Measurements from ENCODE around the gene ZNF385B. TPM values are rescaled to one million over a fixed set of nuclear protein-coding genes. Genes with fewer than 3 reads are reported as not detected.

Gene ZNF385B
- polyA plus RNA-seq, 3 donors, result 10.1 to 13.9 (median 12.1) TPM

DNA sequence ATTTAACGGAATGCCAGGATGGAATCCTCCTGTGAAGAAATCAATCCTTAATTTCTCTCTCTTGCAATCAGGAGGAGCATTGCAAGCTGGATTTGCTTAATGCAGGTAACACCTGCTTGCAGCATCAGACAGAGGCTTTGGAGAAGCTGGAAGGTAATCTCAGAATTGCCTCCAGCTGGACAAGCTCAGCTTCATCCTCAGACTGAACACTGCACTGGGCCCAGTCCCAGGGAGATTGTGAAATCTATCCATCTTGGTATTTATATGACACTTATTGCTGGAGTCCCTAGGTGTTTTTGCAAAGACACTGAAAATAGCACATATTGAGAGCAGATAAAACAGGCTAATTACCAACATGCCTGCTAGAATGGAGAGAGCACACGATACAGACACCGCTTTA, 417.4 kb downstream of the ZNF385B start:
- no peak for DNase-seq

DNA sequence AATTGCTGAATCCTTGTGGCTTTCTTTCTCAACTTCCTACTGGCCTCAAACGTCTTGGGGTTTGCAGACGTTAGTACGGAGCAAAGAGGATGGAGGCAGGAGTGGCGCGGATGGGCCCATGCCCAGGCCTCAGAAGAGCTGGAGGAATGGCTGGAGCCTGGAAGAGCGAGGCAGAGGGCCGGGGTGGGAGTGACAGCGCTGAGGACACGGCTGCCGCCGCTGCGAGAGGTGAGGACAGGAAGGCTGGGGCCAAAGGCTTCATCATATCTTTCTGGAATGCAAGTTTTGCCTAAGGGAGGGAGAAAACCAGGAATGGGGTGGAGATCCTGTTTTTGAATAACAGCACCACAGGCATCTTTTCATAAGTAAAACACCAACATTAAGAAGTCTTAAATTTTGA, 418.2 kb downstream of the ZNF385B start:
- no peak for DNase-seq

DNA sequence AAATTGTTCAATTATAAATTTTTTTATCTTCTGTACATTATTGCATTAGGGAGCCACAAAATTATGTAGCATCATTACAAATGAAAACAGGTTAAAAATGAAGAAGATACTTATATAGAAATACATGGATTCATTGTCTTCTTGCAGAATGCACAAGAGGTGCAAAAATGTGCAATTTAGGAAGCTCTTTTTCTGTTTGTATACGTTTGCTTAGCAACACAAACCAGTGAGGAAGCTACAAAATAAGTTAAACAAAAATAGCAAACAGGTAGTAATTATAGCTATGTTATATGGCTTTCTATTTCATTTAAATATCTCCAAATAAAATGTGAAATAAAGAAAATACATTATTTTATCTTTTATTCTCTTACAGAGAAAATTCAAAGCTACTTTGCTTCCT, 419.2 kb downstream of the ZNF385B start:
- DNase-seq, result no peak

DNA sequence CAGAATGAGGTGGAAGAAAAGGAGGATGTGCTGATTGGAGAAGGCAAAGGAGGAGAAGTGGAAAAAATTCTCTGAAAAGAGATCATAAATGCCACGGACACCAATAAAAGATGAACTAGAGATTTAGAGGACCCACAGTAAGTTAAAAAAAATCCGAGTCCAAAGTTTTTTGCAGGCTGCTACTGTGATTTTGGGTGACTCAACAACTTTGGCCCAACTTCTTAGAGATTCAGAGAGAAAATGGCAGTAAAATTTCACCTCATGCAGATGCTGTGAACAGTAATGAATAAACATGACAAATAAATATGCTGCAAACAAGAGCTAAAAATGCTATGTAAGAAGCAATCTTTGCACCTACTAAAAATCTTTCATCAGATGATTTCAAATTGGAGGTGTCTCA, 419.9 kb downstream of the ZNF385B start:
- no peak for DNase-seq

DNA sequence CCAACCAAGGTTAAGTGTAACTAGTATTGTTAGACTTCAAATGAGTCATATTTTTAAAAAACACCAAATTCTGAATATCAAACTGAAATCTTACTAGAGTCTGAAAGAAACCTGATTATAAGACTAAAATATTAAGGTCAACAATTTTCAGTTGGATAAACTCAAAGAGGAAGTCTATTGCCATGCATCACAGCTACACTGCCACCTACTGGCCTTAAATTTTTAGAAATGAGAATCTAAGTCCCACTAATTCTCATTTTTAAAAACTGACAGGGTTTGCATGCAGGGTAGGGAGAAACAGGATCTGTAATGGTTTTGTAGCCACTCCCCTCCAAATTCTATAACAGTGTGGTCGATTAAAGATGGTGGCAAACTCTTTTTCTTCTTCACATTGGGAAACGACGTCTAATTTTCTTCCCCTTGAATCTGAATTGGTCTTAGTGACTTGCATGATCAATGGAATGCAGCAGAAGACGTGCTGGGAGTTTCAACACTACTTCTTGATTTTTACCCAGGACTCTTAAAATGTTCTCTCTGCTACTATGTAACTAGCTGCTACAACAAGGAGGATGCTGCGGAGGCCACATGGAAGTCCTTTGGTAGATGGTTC, 420.7 kb downstream of the ZNF385B start:
- no peak for DNase-seq

DNA sequence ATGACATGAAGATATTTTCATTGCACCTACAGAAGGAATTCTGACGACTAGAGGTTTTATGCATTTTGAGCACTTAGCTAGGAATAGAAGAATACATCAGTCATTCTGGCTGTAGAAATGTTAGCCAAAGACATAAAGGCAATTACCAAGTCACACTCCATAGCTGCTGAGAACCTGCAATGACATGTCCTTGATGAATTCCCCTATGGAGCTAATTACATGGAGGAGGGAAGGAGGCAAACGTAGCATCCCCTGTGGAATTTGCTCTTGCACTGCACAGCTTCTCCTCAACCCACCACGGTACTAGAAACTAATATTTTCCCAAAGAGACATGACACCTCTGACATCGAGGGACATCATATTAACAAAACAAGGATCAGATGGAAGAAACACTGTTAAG, 422.8 kb downstream of the ZNF385B start:
- DNase-seq, result no peak

DNA sequence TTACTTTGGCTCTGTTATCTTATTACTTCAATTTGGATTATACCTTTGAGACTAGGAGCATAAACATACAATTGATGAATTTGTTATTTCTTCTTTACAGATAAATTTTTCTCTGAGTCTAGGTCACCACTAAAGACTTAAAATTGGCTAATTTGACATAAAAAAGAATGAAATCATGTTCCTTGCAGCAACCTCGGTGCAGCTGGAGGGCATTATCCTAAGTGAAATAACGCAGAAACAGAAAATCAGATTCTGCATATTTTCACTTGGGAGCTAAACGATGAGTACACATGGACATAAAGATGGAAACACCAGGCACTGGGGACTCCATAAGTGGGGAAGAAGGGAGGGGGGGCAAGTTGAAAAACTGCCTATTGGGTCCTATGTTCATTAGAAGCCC, 424.0 kb downstream of the ZNF385B start:
- DNase-seq, result no peak

DNA sequence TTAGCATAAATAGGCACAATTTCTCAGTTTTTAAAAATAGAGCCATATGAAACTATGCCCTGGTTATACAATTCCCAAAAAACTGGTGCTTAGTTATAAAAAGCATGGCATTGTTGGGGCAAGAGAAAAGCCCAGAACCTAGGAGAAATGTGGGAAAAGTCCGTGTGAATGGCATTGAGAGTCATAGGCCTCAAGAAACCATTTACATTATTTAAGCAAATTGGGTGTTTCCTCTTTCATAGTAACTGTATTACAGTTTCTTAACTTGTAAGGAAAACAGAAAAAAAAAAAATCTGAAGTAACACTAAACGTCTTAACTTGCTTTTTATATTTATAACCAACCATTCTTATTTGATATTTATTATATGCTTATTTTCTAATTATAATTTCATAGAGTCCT, 425.8 kb downstream of the ZNF385B start:
- no peak for DNase-seq

DNA sequence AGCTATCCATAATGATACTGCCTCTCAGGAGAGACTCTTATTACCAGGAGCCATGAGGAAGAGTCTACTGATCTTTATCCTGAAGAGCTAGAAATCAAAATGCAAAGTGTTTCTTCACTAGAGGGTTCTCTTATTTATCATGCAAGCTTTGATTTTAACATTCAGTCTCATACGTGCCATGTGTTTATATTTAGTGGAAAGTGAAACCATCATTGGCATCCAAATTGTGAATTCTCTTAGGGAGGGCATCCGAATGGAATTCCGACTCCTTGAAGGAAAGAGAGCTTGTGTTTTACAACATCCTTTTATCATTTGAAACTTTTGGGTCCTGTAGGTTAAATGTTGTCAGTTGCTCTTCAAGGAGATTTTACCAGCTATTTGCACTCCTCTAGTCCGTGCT, 426.4 kb downstream of the ZNF385B start:
- DNase-seq, result no peak

DNA sequence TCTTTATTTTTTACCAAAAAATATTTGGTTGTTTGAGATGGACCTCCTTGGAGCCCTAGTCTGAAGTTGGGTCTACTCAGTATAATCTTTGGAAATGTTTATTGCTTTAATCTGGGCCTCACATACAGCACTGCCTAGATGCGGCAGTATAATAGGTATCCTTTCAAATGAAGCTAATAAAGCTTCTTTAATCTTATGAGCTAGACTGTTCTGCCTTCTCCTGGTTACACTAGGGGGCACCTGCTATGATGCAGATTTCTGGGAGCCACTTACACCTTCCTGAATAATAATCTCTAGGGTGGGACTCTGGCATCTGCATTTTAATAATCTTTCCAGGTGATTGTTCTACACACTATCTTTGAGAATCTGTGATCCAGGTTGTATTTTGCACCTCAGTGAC, 427.1 kb downstream of the ZNF385B start:
- no peak for DNase-seq

DNA sequence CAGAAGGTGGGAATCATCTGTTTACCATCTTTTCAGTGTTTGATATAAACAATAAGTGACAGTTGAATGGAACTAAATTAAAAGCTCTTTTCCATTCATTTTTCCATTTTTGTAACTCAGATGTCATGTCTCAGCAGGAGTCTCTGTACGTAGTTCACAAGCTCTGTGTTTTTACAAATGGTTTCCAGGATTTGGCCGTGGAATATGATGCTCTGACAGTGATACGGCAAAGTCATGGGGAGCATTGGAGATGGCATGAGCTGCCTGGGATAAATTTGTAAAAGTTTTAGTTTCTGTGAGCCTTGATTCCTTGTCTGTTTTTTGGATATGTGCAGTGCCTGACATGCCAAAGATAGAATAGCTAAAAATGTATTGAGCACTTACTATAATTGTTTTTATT, 428.7 kb downstream of the ZNF385B start:
- no peak for DNase-seq

DNA sequence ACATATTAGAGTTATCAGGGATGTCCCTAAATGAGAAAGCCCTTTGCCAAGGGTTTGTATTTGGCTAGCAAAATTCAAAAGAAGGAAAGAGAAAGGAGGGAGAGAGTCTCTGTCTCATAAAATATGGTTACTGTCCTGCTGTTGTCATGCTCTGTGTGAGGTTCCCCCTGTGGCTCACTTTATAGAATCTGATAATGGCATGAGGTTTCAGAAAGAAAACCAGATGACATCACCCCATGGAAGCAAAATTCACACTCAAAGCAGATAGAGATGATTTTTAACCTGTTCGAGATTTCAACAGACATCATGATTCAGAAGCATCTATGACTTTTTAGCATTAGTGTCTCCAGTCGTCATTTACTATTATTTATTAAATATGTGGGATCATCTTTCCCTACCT, 431.8 kb downstream of the ZNF385B start:
- DNase-seq, result no peak

DNA sequence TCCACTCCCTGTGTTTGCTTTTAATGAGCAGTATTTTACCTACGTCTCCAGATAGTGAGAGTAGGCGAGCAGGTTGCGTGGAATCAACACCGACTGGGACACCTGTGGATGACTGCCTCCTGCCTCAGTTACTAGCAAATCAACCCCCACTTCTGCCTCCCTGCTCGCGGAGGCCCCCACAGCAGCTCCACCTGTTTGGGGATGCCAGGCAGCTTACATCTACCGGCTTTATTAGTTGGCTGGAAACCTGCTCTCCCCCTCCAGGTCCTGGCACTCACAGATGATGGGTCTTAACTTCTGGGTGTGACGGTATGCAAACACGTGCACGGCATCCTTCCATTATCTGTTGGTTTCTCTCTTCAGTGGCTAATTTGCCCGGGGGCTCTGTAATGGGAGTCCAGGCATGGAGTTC, 432.3 kb downstream of the ZNF385B start:
- DNase-seq, result no peak

DNA sequence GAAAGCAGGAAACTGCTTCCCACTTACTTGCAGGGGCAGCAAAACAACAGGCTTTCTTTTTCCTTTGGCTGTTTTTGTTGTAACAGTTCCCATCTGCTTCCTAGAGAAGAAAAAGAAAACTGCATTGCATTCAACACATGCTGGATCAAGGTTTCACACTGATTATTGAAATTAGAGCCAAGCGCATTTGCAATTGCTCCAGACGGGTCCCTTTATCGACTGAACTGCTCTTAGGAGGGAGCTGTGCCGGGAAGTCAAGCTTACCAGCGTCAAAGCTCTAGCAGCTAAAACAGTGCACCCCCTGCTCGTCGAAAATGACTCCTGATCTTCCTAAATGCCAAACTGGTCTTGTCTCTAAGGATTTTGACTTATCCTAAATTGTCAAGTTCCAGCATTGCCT, 432.8 kb downstream of the ZNF385B start:
- DNase-seq, result no peak

DNA sequence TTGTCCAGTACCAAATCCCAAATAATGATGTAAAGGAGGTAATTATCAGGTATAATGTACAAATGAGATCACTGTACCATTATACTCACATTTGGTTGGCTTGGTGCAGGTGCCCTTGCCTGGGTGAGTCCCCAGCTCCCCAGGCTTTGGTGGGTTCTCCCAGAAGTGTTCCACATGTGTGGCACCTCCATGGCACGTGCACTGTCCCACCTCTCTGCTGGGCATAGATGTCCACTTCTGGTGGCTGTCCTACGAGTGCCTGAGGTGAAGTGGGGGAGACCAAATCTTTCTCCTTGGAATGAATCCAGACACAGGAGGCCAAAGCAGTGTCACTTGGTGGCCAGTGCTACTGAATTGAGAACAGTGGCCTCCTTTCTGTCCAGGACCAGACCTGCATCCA, 434.3 kb downstream of the ZNF385B start:
- no peak for DNase-seq

DNA sequence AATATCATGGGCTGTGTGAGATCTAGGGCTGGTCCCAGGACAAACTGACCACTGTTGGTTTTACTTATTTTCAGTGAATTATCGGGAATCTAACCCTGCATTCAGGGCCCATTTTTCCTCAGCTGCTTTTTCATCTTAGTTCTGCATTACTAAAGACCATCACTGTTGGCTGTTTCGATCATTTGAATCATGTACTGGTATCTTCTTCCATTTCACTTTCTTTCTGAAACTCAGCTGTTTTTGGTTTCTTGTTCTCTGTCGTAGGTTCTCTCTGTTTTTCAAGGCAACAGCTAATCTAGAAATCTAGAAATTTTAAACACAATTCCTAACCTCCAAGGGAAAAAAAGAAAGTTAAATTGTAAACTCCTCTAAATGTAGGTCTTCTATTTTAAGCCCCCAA, 436.8 kb downstream of the ZNF385B start:
- DNase-seq, result no peak

DNA sequence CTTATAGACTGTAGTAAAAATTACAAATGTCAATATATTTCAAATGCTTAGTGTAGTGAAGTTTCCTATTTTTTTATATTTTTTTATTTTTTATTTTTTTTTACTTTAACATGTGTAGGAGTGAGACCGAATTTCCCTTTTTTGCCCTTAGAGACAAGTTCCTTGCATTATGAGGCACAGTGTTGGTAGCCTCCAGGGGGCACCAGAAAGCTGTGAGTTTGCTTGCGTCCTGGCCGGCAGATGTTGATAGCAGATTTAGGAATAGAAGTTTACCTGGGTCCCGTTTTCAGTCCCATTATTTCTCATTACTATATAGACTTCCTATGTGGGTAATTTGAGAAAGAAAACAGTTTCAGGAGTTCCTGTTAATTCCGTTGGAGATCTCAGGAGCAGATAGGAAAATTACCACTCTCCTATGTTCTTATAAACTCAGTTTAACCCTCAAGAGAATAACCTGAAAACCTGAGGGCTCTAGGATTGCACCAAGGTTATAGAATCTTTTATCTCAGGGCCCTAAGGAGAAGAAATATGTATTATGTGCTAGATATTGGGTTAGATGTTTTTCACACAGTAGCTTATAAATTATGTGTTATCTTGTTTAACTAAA, 439.3 kb downstream of the ZNF385B start:
- DNase-seq, result peak; percentile 65

DNA sequence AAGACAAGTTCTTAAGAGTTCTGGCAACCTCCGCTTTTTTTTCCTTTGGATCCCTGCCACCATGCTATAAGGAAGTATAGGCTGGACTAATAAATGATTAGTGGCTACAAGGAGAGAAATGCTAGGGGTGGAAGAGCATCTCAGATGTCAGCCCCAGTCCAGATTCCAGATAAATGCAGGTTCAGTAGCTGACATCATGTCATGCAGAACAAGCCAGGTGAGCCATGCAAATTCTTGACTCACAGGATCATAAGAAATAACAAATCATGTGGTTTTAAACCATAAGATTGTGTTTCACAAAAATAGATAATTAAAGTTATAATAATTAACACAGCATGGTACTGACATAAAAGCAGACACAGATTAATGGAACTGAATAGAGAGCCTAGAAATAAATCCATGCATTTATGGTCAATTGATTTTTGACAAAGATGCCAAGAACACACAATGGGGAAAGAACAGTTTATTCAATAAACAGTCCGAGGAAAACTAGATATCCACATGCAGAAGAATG, 443.9 kb downstream of the ZNF385B start:
- DNase-seq, result no peak

DNA sequence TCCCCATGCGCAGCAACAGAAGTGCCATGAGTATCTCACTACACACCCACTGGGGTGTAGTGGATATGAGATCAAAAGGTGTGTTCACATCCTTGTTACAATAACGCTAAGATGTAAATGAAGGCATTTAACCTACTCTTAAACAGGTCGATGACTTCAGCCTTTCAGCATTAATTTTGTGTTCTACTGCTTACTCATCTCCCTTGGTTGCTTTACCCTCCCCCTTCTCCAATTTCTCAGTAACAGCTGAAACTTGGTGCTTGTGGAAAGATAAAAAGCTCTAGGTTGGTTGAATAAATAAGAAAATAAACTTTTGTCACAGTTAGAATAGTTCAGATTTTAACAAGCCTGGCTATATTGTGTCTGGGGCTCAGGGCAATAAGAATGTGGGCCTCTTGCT, 449.3 kb downstream of the ZNF385B start:
- DNase-seq, result no peak

DNA sequence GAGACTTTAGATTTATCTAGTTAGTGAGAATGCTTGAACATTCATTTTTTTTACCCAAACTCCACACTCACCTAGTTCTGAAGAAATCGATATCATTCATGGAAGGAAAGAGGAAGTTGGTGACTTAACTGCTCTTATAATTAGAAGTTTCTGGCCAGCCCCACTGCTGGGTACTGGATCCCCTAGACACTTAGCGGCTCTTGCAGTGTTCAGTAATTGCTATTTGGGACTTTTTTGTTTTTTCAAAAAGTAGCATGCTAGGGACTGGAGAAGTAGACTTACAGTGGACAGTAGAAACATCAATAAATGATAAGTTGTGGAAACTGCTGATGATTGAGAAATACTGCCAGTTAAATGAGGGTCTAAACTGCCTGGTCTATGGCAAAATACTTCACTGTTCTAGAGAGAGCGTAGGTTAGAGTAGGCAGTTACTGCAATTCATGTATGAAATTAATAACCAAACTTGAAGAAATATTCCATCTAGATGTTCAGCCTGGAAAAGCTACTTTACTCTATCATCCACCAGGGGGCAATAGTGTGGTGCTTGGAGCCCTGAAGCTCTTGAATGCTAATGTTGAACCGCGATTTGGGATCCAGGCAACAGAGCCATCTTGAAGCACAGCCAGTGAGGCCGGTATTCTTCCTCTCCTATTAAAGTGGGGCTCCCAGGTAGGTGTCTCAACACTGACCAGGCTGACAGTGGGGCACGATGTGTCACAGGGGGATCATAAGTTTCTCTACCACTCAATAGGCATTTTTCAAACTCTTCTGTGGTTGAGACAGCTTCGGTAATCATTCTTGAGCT, 450.7 kb downstream of the ZNF385B start:
- DNase-seq, result peak; percentile 28

DNA sequence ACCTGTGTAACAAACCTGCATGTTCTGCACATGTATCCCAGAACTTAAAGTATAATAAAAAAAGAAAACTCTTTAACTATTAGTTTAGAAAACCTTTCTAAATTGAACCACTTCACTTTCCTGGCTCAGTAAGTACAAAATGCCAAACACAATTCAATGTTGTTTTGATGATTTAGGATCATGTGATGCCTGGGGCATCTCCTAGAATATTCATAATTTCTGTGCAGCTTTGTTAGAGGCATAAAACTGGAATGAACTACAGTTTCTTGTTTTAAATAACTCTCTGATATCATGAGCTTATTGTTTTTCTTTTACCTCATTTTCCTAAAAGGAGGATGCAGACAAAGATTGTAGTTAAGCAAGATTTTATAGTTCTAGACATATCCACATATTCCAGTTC, 457.8 kb downstream of the ZNF385B start:
- DNase-seq, result no peak

DNA sequence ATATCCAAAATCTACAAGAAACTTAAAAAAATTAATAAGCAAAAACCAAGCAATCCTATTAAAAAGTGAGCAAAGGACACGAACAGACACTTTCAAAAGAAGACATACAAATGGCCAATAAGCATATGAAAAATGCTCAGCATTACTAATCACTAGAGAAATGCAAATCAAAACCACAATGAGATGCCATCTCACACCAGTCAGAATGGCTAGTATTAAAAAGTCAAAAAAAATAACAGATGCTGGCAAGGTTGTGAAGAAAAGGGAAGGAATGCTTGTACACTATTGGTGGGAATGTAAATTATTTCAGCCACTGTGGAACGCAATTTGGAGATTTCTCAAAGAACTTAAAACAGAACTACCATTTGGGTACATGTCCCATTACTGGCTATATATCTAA, 467.9 kb downstream of the ZNF385B start:
- DNase-seq, result no peak

All from renal pelvis (tissue), 4 donors.